IPS-15b (cell line): ENCODE results near the gene PLCB1.
"Not testable (repeated sequence)": the region's sequence is repeated elsewhere in the genome, so short reads cannot be mapped to it uniquely, and the experiment has no call there.

ENCODE experiments used
- H3K27me3 ChIP-seq: one replicate; pipeline ENCODE4 v1.6.1; 2013; ENCODE audit warnings: low read length; ENCODE audit not compliant: control insufficient read depth, insufficient read depth
- H3K36me3 ChIP-seq: one replicate; pipeline ENCODE4 v1.6.1; 2013; ENCODE audit warnings: low read length; ENCODE audit not compliant: control insufficient read depth, insufficient read depth
- H3K4me1 ChIP-seq: one replicate; pipeline ENCODE4 v1.6.1; 2013; ENCODE audit warnings: mild to moderate bottlenecking, low read length; ENCODE audit not compliant: control insufficient read depth, insufficient read depth
- H3K4me3 ChIP-seq: one replicate; pipeline ENCODE4 v1.5.1; 2013; ENCODE audit warnings: low read depth, low read length
- H3K9ac ChIP-seq: one replicate; pipeline ENCODE4 v1.6.1; 2013; ENCODE audit warnings: low read depth, mild to moderate bottlenecking, low read length
- H3K9me3 ChIP-seq: one replicate; pipeline ENCODE4 v1.6.1; 2013; ENCODE audit warnings: mild to moderate bottlenecking, low read length; ENCODE audit not compliant: control insufficient read depth, insufficient read depth

Gene PLCB1

DNA sequence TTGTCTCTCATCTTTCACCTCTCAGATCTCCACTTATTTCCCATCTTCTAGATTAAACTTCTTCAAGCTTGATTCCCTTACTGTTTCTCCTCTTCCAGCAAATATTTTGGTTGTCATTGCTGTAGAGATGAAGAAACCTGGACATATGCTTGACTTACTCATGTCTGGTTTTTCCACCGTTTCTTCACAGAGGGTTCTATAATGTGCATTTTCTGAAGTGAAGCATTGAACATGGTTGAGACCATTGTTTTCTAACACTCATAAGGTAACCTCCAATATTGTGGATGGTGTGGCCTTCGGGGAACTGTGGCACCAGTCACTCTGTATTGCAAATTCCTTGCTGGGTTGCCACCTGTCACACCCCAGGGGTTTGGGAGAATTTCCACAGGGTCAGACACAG, 237.2 kb downstream of the PLCB1 start:
- H3K9ac ChIP-seq: no peak overlapping the region

DNA sequence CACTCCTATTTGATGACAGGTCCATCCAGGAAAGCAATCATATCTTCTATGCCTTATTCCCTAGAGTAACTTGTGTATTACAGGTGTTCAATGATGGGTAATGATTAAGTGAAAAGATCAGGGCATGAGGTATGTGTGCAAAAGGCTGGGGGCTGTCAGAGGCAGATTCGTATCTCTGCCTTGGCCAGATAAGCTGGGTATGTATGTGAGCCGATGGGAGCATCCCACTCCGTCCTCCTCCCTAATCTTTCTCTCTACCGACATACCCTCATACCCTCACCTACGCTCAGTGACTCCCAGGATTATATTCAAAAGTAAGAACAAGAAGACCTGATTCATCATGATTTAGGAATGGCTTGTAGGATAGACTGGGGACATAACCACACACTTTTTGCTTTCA, 238.7 kb downstream of the PLCB1 start:
- Histone ChIP-seq H3K36me3 (no peaks in the 10 kb centered on the region), H3K27me3 (no peaks in the 10 kb centered on the region), H3K4me3 (no peak overlapping the region), H3K9ac (no peak overlapping the region), H3K9me3 (no peaks in the 10 kb centered on the region), H3K4me1 (no peaks in the 10 kb centered on the region)

More for the DNA sequence above, 237.2 kb downstream of the PLCB1 start:
- no peaks in the 10 kb centered on the region for H3K9me3 ChIP-seq
- H3K36me3 ChIP-seq: no peaks in the 10 kb centered on the region
- H3K27me3 ChIP-seq: no peaks in the 10 kb centered on the region
- H3K4me1 ChIP-seq: no peaks in the 10 kb centered on the region
- no peak overlapping the region for H3K4me3 ChIP-seq

- no peaks in the 10 kb centered on the region for H3K4me1 ChIP-seq
- no peak overlapping the region for H3K4me3 ChIP-seq
- no peaks in the 10 kb centered on the region for H3K27me3 ChIP-seq
- no peaks in the 10 kb centered on the region for H3K36me3 ChIP-seq
- no peaks in the 10 kb centered on the region for H3K9me3 ChIP-seq
- H3K9ac ChIP-seq: no peak overlapping the region
Observed at GRCh38 chr20:8372824-8373380, 240.8 kb downstream of the PLCB1 start.

- H3K36me3 ChIP-seq: no peaks in the 10 kb centered on the region
- H3K9ac ChIP-seq: no peak overlapping the region
- no peak overlapping the region for H3K4me3 ChIP-seq
- no peaks in the 10 kb centered on the region for H3K9me3 ChIP-seq
- H3K27me3 ChIP-seq: no peaks in the 10 kb centered on the region
- no peaks in the 10 kb centered on the region for H3K4me1 ChIP-seq
Observed at GRCh38 chr20:8373579-8373978, 241.5 kb downstream of the PLCB1 start.

GRCh38 chr20:8375898-8376297, 243.8 kb downstream of the PLCB1 start:
- no peaks in the 10 kb centered on the region for H3K27me3 ChIP-seq
- H3K4me3 ChIP-seq: no peak overlapping the region
- H3K4me1 ChIP-seq: no peaks in the 10 kb centered on the region
- H3K9me3 ChIP-seq: no peaks in the 10 kb centered on the region
- no peaks in the 10 kb centered on the region for H3K36me3 ChIP-seq
- no peak overlapping the region for H3K9ac ChIP-seq

GRCh38 chr20:8376940-8377339, 244.9 kb downstream of the PLCB1 start:
- no peaks in the 10 kb centered on the region for H3K27me3 ChIP-seq
- H3K9ac ChIP-seq: no peak overlapping the region
- no peak overlapping the region for H3K4me3 ChIP-seq
- no peaks in the 10 kb centered on the region for H3K4me1 ChIP-seq
- H3K9me3 ChIP-seq: no peaks in the 10 kb centered on the region
- no peaks in the 10 kb centered on the region for H3K36me3 ChIP-seq

DNA sequence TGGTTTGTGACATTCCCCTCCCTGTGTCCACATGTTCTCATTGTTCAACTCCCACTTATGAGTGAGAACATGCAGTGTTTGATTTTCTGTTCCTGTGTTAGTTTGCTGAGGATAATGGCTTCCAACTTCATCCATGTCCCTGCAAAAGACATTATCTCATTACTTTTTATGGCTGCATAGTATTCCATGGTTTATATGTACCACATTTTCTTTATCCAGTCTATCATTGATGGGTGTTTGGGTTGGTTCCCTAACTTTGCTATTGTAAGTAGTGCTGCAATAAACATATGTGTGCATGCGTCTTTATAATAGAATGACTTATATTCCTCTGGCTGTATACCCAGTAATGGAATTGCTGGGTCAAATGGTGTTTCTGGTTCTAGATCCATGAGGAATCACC, 247.1 kb downstream of the PLCB1 start:
- not testable (repeated sequence) for H3K9ac ChIP-seq, H3K36me3 ChIP-seq, H3K27me3 ChIP-seq, H3K9me3 ChIP-seq, H3K4me3 ChIP-seq, H3K4me1 ChIP-seq

DNA sequence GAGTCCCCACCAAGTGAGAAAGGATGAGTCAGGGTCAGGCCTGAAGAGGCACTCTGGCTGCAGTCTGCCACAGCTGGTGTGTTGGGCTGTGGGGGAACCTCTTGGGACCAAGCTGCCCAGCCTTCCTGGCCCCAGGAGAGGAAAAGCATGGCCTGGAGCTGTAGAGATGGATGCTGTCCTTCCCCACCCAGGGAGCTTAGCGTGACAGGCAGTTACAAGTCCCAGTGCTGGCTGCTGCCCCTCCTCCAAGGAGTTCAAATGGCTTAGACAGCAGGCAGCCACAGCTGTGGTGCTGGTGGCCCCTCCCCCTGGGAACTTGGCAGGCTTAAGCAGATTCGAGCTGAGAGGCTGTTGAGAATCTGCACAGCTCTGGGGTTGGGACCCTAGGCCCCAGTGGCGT, 253.2 kb downstream of the PLCB1 start:
- Histone ChIP-seq H3K9me3 (no peaks in the 10 kb centered on the region), H3K9ac (no peak overlapping the region), H3K36me3 (no peaks in the 10 kb centered on the region), H3K4me3 (no peak overlapping the region), H3K27me3 (no peaks in the 10 kb centered on the region), H3K4me1 (no peaks in the 10 kb centered on the region)

DNA sequence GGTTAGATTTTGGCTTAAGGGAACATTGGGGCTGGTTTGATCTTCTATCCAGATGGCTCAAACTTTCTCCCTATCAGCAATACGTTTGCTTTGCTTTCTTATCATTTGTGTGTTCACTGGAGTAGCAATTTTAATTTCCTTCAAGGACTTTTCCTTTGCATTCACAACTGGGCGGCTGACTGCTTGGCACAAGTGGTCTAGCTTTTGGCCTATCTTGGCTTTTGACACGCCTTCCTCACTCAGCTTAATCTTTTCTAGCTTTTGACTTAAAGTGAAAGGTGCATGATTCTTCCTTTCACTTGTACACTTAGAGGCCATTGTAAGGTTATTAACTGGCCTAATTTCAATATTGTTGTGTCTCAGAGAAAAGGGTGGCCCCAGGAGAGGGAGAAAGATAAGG, 254.9 kb downstream of the PLCB1 start:
- no peaks in the 10 kb centered on the region for H3K4me1 ChIP-seq

GRCh38 chr20:8388141-8388540, 256.1 kb downstream of the PLCB1 start:
- H3K36me3 ChIP-seq: no peaks in the 10 kb centered on the region
- no peaks in the 10 kb centered on the region for H3K9me3 ChIP-seq
- H3K9ac ChIP-seq: no peak overlapping the region
- no peaks in the 10 kb centered on the region for H3K4me1 ChIP-seq
- no peak overlapping the region for H3K4me3 ChIP-seq
- no peaks in the 10 kb centered on the region for H3K27me3 ChIP-seq

More for the DNA sequence above, 254.9 kb downstream of the PLCB1 start:
- H3K4me3 ChIP-seq: no peak overlapping the region
- no peaks in the 10 kb centered on the region for H3K9me3 ChIP-seq
- no peaks in the 10 kb centered on the region for H3K27me3 ChIP-seq
- H3K36me3 ChIP-seq: no peaks in the 10 kb centered on the region
- H3K9ac ChIP-seq: no peak overlapping the region

- Histone ChIP-seq H3K27me3 (no peaks in the 10 kb centered on the region), H3K4me1 (no peaks in the 10 kb centered on the region), H3K4me3 (no peak overlapping the region), H3K9ac (no peak overlapping the region), H3K36me3 (no peaks in the 10 kb centered on the region), H3K9me3 (no peaks in the 10 kb centered on the region)
Observed at GRCh38 chr20:8388707-8389106, 256.6 kb downstream of the PLCB1 start.

GRCh38 chr20:8389381-8390036, 257.4 kb downstream of the PLCB1 start:
- H3K36me3 ChIP-seq: no peaks in the 10 kb centered on the region
- H3K27me3 ChIP-seq: no peaks in the 10 kb centered on the region
- no peaks in the 10 kb centered on the region for H3K4me1 ChIP-seq
- no peak overlapping the region for H3K4me3 ChIP-seq
- H3K9me3 ChIP-seq: no peaks in the 10 kb centered on the region
- no peak overlapping the region for H3K9ac ChIP-seq
